Mesenteric fat pad (tissue), 1 donor: ENCODE measurements around the gene ADAM12. TPM values are rescaled to one million over a fixed set of nuclear protein-coding genes. Genes with fewer than 3 reads are reported as not detected.
A peak's percentile ranks its signal among the peaks of the same experiment; 100 is the strongest.
"Not testable (repeated sequence)": the region's sequence is repeated elsewhere in the genome, so short reads cannot be mapped to it uniquely, and the experiment has no call there.

Experiments
- DNase-seq: peaks from one replicate; pipeline ENCODE4 v3.0.0-alpha.2; 2020; ENCODE audit warnings: low spot score
- total RNA-seq: library from RNA; stranded (reverse); fragmentation: NEBNext Ultra II Directional; extraction: Animal tissue kit (Norgen Biotek cat#: 25700); gene quantifications from one replicate; pipeline ENCODE4 v1.2.1, GENCODE V29; 2021
- donor health status: DM: yes; HTN: yes; CAD: no.

Gene ADAM12
- total RNA-seq, 1 donor from 2014 or later: 77.9 TPM

- no peak for DNase-seq
These were observed 392.5 kb downstream of the ADAM12 start for GRCh38 chr10:125995726-125996304.

GRCh38 chr10:125994601-125995000 is 393.7 kb downstream of the ADAM12 start:
- DNase-seq: peak; percentile 51

GRCh38 chr10:125992254-125992653 is 396.0 kb downstream of the ADAM12 start:
- DNase-seq: no peak

GRCh38 chr10:125991392-125991791 is 396.9 kb downstream of the ADAM12 start:
- DNase-seq: no peak

- DNase-seq: no peak
These were observed 397.3 kb downstream of the ADAM12 start for GRCh38 chr10:125990974-125991373.

- DNase-seq: peak; percentile 53
These were observed 398.5 kb downstream of the ADAM12 start for GRCh38 chr10:125989791-125990190.

- no peak for DNase-seq
These were observed 402.6 kb downstream of the ADAM12 start for GRCh38 chr10:125985557-125986240.

- DNase-seq: no peak
These were observed 403.3 kb downstream of the ADAM12 start for GRCh38 chr10:125984865-125985495.

GRCh38 chr10:125984346-125984745 is 403.9 kb downstream of the ADAM12 start:
- DNase-seq: no peak

GRCh38 chr10:125983656-125984055 is 404.6 kb downstream of the ADAM12 start:
- no peak for DNase-seq

GRCh38 chr10:125983161-125983560 is 405.1 kb downstream of the ADAM12 start:
- DNase-seq: no peak

GRCh38 chr10:125982260-125982948 is 405.9 kb downstream of the ADAM12 start:
- DNase-seq: no peak

GRCh38 chr10:125980521-125981035 is 407.7 kb downstream of the ADAM12 start:
- DNase-seq: no peak

- DNase-seq: no peak
These were observed 408.3 kb downstream of the ADAM12 start for GRCh38 chr10:125979976-125980375.

GRCh38 chr10:125976960-125977605 is 411.2 kb downstream of the ADAM12 start:
- DNase-seq: no peak

GRCh38 chr10:125970077-125970630 is 418.1 kb downstream of the ADAM12 start:
- not testable (repeated sequence) for DNase-seq

- no peak for DNase-seq
These were observed 420.7 kb downstream of the ADAM12 start for GRCh38 chr10:125967533-125967932.

GRCh38 chr10:125964558-125964957 is 423.7 kb downstream of the ADAM12 start:
- DNase-seq: no peak
